ENCODE results near the gene FANCF.

DNA sequence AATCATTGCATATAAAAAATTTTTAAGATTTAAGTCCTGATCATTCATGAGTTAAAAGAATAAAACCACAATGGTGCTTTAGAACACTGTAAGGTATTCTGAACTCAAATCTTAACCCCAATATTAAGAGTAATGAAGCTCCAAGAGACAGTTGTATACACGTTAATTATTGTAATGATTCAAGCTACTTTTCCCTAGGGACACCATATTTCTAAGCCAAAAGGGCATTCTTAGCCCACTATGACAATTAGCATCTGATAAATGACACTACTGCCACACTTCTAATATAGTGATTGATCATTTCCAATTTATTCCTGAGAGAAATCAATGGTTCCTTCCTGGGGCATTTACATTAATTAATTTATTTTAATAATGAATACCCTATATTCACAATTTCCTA, 21.7 kb downstream of the FANCF start:
- TF ChIP-seq, protein P1, sequence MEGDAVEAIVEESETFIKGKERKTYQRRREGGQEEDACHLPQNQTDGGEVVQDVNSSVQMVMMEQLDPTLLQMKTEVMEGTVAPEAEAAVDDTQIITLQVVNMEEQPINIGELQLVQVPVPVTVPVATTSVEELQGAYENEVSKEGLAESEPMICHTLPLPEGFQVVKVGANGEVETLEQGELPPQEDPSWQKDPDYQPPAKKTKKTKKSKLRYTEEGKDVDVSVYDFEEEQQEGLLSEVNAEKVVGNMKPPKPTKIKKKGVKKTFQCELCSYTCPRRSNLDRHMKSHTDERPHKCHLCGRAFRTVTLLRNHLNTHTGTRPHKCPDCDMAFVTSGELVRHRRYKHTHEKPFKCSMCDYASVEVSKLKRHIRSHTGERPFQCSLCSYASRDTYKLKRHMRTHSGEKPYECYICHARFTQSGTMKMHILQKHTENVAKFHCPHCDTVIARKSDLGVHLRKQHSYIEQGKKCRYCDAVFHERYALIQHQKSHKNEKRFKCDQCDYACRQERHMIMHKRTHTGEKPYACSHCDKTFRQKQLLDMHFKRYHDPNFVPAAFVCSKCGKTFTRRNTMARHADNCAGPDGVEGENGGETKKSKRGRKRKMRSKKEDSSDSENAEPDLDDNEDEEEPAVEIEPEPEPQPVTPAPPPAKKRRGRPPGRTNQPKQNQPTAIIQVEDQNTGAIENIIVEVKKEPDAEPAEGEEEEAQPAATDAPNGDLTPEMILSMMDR (IDR thresholded peaks at IDR 0.05): no peak
- TF ChIP-seq POLR2A (IDR thresholded peaks at IDR 0.05) (no peak), EP300 (IDR thresholded peaks at IDR 0.05) (no peak)

Measured in tibial nerve (tissue), 4 donors.